ENCODE results near the gene SLC25A18.

GRCh38 chr22:17603668-17604067 lies 40.4 kb downstream of the SLC25A18 start:
- TF ChIP-seq YY1 (IDR thresholded peaks at IDR 0.05; ENCODE audit: insufficient read depth, insufficient read length) (no peak), ZNF274 (IDR thresholded peaks at IDR 0.05; ENCODE audit: low read depth, low read length) (no peak)

All from NT2/D1 (cell line).